OCI-LY1 (cell line): Measurements from ENCODE around the gene SLC9A2.

ENCODE experiments used
- H2AFZ ChIP-seq: fragments of 200-600 bp; sonication (generic), shearing (Covaris generic); 2 replicates; pipeline ENCODE4 v1.6.0; 2014; ENCODE audit warnings: antibody characterized with exemption, mild to moderate bottlenecking, low read length
- H3F3A ChIP-seq: fragments of 200-600 bp; sonication (generic), shearing (Covaris generic); 2 replicates; pipeline ENCODE4 v1.6.0; 2014; ENCODE audit warnings: mild to moderate bottlenecking, antibody characterized with exemption, low read length, moderate library complexity; ENCODE audit not compliant: insufficient read depth
- H3K27ac ChIP-seq: fragments of 200-600 bp; sonication (generic); 2 replicates; pipeline ENCODE4 v1.5.1; 2014; ENCODE audit warnings: low read length, mixed run types, mild to moderate bottlenecking, low read depth; ENCODE audit not compliant: poor library complexity, severe bottlenecking
- H3K27me3 ChIP-seq: fragments of 200-600 bp; sonication (generic); 2 replicates; pipeline ENCODE4 v1.6.0; 2014; ENCODE audit warnings: antibody characterized with exemption, mild to moderate bottlenecking, low read length, moderate library complexity; ENCODE audit not compliant: insufficient read depth
- H3K36me3 ChIP-seq: fragments of 200-600 bp; sonication (generic); 2 replicates; pipeline ENCODE4 v1.6.1; 2014; ENCODE audit warnings: mild to moderate bottlenecking, antibody characterized with exemption, low read length, moderate library complexity, mixed read lengths; ENCODE audit not compliant: insufficient read depth
- H3K4me1 ChIP-seq: fragments of 200-600 bp; sonication (generic); 2 replicates; pipeline ENCODE4 v1.5.1; 2014; ENCODE audit warnings: mild to moderate bottlenecking, low read length, moderate library complexity; ENCODE audit not compliant: insufficient read depth, severe bottlenecking
- H3K4me2 ChIP-seq: fragments of 200-600 bp; sonication (generic), shearing (Covaris generic); 2 replicates; pipeline ENCODE4 v1.6.1; 2014; ENCODE audit warnings: low read length
- H3K4me3 ChIP-seq: fragments of 200-600 bp; sonication (generic); 2 replicates; pipeline ENCODE4 v1.5.1; 2014; ENCODE audit warnings: low read length, low read depth, mild to moderate bottlenecking, mixed read lengths; ENCODE audit not compliant: poor library complexity, severe bottlenecking
- H3K79me2 ChIP-seq: fragments of 200-600 bp; shearing (Covaris generic); 2 replicates; pipeline ENCODE4 v1.6.1; 2016; ENCODE audit warnings: mixed run types, low read length, mixed read lengths; ENCODE audit not compliant: insufficient read depth
- H3K9ac ChIP-seq: fragments of 200-600 bp; sonication (generic), shearing (Covaris generic); 2 replicates; pipeline ENCODE4 v1.6.1; 2014; ENCODE audit warnings: mild to moderate bottlenecking, low read length, mixed read lengths
- H3K9me2 ChIP-seq: fragments of 200-600 bp; sonication (generic), shearing (Covaris generic); 2 replicates; pipeline ENCODE4 v1.6.1; 2014; ENCODE audit warnings: low read depth, mild to moderate bottlenecking, low read length, mixed read lengths
- H3K9me3 ChIP-seq: fragments of 200-600 bp; shearing (Covaris generic); 2 replicates; pipeline ENCODE4 v1.6.1; 2014; ENCODE audit warnings: low read length, mixed read lengths
- H4K20me1 ChIP-seq: fragments of 200-600 bp; sonication (generic), shearing (Covaris generic); 2 replicates; pipeline ENCODE4 v1.6.0; 2016; ENCODE audit warnings: mild to moderate bottlenecking, low read length; ENCODE audit not compliant: insufficient read depth
- EZH2 ChIP-seq: fragments of 200-600 bp; sonication (generic), shearing (Covaris generic); IDR thresholded peaks from 2 replicates; pipeline ENCODE4 v1.8.0; 2017; ENCODE audit warnings: borderline replicate concordance, mixed run types, mild to moderate bottlenecking, antibody characterized with exemption, low read length, moderate library complexity, mixed read lengths
- TF ChIP-seq, protein P1 (sequence below): fragments of 200-600 bp; sonication (generic), shearing (Covaris generic); IDR thresholded peaks from 2 replicates; pipeline ENCODE4 v1.5.1; 2017; ENCODE audit warnings: mild to moderate bottlenecking, antibody characterized with exemption, low read length, moderate library complexity, mixed read lengths

The SLC9A2 gene

DNA sequence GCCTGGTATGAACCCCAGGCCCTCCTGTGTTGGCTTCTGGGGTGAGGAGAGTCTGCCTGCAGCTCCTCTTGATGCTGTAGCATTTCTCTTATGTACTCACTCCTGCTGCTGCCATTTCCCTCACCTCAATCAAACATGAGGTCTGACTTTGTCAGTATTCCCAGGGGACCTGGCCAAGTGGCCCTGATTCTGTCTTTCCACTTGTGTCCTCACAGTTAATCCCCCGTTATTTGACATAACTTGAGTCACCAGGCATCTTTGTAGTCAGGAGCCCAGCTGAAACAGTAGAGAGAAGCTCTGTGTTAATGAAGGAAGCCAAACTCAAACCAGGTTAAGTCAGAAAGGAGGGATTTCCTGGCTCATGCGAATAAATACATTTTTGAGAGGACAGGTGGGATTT lies 55.0 kb downstream of the SLC9A2 start:
- no peaks in the 10 kb centered on the region for H4K20me1 ChIP-seq
- H3K27ac ChIP-seq, result no peak overlapping the region
- H2AFZ ChIP-seq, result no peak overlapping the region
- no peak for TF ChIP-seq EZH2
- TF ChIP-seq, protein P1, sequence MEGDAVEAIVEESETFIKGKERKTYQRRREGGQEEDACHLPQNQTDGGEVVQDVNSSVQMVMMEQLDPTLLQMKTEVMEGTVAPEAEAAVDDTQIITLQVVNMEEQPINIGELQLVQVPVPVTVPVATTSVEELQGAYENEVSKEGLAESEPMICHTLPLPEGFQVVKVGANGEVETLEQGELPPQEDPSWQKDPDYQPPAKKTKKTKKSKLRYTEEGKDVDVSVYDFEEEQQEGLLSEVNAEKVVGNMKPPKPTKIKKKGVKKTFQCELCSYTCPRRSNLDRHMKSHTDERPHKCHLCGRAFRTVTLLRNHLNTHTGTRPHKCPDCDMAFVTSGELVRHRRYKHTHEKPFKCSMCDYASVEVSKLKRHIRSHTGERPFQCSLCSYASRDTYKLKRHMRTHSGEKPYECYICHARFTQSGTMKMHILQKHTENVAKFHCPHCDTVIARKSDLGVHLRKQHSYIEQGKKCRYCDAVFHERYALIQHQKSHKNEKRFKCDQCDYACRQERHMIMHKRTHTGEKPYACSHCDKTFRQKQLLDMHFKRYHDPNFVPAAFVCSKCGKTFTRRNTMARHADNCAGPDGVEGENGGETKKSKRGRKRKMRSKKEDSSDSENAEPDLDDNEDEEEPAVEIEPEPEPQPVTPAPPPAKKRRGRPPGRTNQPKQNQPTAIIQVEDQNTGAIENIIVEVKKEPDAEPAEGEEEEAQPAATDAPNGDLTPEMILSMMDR, result no peak
- no peaks in the 10 kb centered on the region for H3K9me3 ChIP-seq
- no peaks in the 10 kb centered on the region for H3K4me1 ChIP-seq
- no peaks in the 10 kb centered on the region for H3K36me3 ChIP-seq
- H3K4me2 ChIP-seq, result no peak overlapping the region
- H3K9ac ChIP-seq, result no peak overlapping the region
- H3K27me3 ChIP-seq, result no peaks in the 10 kb centered on the region
- no peak overlapping the region for H3K4me3 ChIP-seq
- no peaks in the 10 kb centered on the region for H3K79me2 ChIP-seq
- no peaks in the 10 kb centered on the region for H3K9me2 ChIP-seq
- H3F3A ChIP-seq, result no peaks in the 10 kb centered on the region

DNA sequence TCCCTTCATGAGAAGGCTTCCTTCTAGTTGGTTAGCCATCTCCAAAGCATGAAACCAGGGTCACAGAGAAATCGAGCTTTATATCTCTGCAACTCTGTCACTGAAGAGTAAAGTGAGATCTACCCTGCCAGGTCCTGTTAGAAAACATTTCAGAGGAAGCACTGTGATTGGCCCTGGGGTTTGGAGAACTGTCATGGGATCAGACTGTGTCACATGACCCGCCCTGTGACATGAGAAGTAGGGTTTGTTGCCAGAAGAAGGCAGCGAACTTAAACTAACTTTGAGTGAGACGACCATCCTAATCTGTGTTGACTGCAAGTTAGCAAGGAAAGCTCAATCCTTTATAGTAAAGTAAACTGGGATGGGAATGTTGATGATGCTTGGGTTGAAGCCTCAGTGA lies 55.5 kb downstream of the SLC9A2 start:
- no peak overlapping the region for H3K4me2 ChIP-seq
- no peaks in the 10 kb centered on the region for H3K79me2 ChIP-seq
- no peaks in the 10 kb centered on the region for H3K36me3 ChIP-seq
- no peak overlapping the region for H3K27ac ChIP-seq
- no peaks in the 10 kb centered on the region for H3K9me3 ChIP-seq
- H3K9me2 ChIP-seq, result no peaks in the 10 kb centered on the region
- no peaks in the 10 kb centered on the region for H4K20me1 ChIP-seq
- H3K9ac ChIP-seq, result no peak overlapping the region
- H3F3A ChIP-seq, result no peaks in the 10 kb centered on the region
- no peaks in the 10 kb centered on the region for H3K27me3 ChIP-seq
- H3K4me1 ChIP-seq, result no peaks in the 10 kb centered on the region
- H2AFZ ChIP-seq, result no peak overlapping the region
- TF ChIP-seq EZH2, result no peak
- TF ChIP-seq, protein P1, result no peak
- no peak overlapping the region for H3K4me3 ChIP-seq

DNA sequence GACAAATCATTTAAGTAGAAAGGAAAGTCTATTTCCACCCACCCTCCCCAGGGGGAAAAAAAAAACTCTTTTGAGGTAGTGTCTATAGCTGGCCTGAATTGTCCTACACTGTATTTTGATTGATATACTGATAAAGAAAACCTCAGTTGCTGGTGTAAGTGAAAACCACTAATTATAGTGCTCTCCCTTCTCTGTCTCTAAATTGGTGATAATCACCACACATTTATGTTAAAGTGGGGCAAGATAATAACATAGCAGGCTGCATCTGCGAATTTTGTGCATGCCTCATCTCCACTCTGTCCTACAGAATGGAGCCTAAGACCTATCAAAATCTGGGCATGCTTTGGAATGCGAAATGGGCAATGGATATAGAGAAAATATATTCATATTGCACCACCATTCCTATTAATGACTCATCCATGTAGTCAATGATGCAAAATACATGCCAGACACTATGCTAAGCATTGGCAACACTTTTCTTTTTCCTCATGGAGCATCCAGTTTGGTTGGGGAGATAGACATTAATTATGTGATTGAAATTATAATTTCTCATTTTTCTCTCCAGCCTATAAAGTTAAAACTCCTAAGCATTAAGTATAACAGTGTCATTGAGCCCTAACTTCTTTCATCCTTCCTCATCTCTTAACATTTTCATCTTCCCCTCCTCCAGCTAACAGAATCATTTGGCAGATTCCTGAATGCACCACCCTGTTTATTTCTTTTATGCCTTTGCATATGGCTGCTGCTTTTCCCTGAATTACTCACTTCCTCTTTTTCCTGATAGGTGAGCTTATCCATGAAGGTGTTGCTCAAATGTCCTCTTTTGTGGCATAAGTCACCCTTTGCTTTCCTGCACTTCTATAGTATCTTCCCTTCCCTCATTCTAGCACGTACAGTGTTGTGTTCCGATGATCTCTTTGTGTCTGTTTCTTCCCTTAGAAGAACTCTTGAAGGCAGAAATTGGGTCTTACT lies 58.2 kb downstream of the SLC9A2 start:
- H3K9me2 ChIP-seq, result no peaks in the 10 kb centered on the region
- no peak for TF ChIP-seq EZH2
- TF ChIP-seq, protein P1, result no peak
- H3K27ac ChIP-seq, result no peak overlapping the region
- H3K9ac ChIP-seq, result no peak overlapping the region
- no peaks in the 10 kb centered on the region for H3K79me2 ChIP-seq
- no peak overlapping the region for H3K4me2 ChIP-seq
- H4K20me1 ChIP-seq, result no peaks in the 10 kb centered on the region
- no peaks in the 10 kb centered on the region for H3F3A ChIP-seq
- no peaks in the 10 kb centered on the region for H3K27me3 ChIP-seq
- H3K9me3 ChIP-seq, result no peaks in the 10 kb centered on the region
- H2AFZ ChIP-seq, result no peak overlapping the region
- no peak overlapping the region for H3K4me3 ChIP-seq
- no peaks in the 10 kb centered on the region for H3K4me1 ChIP-seq
- no peaks in the 10 kb centered on the region for H3K36me3 ChIP-seq
